DMS 273 (cell line): ENCODE data around the gene MCFD2.

Source experiments
- DNase-seq: peaks from one replicate; lab custom pipeline; 2025; ENCODE audit not compliant: unreplicated experiment; lab: John Stamatoyannopoulos, UW

MCFD2 gene

DNA sequence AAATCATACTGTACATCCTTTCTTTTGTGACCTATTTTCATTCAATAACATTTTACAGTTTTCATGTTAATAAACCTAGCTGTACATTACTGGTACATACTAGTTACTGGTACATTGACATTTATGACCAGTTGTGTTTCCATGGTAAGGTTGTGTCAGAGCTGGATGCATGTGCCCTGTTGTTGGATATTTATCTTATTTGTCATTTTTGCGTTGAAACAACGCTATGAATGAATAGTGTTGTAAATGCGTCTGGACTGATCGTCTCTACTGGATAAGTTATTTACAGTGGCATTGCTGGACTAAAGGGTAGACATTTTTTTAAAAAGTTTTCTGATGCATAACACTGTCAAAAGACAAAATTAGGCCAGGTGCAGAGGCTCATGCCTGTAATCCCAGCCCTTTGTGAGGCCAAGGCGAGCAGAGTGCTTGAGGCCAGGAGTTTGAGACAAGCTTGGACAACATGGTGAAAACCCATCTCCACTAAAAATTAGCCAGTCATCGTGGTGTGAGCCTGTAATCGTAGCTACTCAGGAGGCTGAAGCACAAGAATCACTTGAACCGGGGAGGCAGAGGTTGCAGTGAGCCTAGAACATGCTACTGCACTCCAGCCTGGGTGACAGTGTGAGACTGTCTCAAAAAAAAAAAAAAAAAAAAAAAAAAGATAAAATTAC is 40.2 kb downstream of the MCFD2 start:
- DNase-seq: no peak

DNA sequence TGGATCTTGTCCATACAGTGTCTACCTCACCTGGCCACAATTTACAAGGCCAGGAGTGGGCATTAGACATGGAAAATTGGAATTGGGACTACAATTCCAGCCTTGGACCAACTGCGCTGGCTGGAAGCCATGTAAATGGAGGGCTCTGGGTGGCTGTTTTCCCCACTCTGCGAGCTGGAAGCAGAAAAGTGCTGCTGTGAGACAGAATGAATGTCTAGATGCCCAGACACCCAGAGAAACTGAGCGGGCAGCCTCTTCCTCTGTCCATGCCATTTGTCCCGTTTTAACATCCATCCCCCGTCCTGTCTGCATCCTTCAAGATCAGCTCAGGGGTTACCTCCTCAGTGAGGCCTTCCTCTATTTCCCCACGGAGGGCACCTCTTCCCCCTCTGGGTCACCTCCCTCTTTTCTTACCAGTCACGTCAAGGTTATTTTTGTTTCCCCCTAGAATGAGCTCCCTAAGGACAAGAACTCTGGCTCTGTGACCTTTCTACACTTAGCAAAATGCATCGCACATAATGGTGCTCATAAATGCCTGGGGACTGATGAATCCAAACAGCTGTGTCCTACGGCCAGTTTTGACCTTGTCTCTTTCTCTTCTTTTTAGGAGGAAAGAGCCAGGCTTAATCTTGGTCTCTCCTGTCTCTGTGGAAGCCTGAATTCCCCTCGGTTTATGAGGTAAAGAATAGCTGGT is 41.2 kb downstream of the MCFD2 start:
- no peak for DNase-seq

DNA sequence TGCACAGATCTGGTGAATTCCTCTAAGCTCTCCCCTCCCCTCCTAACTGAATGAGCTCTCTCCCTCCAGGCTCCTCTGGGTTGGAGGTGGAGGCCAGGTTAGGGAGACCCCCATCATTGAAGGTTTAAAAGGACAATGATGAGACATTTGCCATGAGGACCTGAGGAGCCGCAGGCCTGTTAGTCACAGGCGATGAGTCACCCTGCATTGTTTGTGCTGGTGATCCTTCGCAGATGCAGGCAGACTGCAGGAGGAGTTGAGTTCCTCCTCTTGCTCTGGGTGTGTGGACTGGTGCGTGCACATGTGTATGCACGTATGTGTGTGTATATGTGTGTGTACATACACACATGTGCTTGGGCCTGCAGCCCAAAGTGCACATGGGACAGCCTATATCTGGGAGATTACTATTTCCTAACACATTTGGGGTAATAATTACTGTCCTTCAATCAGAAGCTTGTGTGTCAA is 42.0 kb downstream of the MCFD2 start:
- DNase-seq: peak; percentile 43

DNA sequence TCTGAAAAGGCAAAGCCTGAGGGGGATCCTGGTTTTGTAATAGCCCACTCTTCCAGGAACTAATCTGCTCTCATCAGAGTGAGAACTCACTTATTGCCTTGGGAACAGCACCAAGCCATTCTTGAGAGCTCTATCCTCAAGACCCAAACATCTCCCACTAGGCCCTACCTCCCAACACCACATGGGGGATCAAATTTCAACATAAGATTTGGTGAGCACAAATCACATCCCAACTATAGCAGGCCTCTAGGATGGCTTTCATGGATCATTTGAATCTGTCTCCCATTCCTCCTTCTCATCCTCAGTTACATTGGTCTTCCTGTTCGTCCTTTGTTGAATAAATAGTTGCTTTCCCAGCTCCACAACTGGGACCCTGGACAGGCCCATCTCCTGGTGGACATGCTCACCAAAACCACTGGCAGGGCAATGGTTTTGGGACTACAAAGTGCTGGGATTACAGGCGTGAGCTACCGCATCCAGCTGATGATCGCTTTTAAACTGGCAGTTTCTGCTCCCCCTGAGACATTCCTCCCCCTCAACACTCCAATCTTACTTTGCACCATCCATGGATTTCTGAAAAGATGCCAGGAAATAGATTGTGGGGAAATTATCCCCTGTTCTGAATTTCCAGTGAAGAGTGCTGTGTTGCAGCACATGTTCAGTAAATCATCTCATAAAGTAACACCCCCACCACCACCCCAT is 42.6 kb downstream of the MCFD2 start:
- DNase-seq: no peak

DNA sequence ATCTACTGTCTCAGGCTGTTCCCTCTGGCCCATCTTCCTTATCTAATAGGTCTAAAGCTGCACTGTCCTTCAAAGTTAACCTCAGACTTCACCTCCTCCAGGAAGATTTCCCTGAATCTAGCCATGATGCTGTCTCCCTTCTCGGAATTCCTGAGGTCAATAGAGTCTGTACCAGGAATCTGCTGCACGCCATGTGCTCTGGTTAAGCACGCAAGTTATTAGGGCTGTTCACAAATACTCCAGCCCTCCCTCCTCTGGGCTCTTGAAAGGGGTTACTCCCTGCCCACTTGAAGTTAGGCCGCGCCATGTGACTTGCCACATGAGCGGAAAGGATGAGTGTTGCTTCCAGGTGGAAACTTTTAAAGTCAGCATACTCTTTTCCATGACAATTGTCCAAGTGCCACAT is 43.6 kb downstream of the MCFD2 start:
- no peak for DNase-seq

DNA sequence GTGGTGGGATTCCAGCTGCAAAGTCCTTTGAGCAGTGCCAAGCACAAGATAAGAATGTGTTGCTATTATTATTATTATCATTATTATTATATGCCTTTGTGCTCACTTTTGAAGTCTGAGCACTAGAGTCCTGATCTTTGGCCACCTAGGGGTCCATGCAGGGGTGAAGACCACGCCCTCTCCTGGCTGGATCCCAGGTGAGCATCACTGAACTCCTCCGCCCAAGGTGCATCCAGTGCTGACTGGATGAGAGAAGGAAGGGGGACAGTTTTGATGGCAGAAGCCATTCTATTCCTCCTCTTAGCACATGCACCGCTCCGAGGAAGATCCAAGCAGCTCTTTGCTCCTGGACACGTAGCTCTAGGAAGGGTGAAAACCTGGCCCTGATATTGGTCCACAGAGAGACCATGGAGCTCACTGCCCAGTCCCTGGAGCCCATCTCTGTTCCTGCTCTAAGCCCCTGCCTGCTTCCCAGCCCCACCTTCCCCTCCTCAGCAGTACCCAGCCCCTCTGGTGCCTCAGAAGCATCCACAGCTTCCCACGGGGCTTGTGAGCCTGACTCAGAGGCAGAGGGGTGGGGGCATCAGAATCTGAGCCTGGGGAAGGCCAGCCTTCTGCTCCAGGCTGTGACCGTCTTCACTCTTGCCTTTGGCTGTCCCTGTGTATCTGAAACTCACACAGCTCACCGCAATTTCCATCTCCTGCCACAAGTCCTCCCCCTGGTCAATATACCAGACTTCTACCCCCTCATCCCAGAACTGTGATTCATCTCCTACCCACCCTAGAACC is 45.4 kb downstream of the MCFD2 start:
- DNase-seq: no peak

DNA sequence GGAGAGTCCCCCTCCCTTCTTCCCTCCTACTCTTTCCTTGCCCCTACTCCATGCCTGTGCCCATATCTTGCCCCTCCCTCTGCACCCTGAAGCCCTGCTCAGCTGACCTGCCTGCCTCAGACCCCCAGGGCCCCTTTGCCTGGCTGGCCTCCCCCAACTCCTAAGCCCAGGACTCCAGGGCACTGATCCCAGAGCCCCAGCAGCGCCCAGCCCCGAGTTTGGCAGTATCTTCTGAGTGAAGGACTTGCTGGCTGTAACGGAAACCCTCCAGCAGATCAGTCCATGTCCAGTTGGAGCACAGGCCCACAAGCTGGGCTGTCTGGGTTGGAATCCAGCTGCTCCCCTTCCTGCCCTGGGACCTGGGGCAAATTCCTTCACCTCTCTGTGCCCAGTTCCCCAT is 46.0 kb downstream of the MCFD2 start:
- DNase-seq: no peak

DNA sequence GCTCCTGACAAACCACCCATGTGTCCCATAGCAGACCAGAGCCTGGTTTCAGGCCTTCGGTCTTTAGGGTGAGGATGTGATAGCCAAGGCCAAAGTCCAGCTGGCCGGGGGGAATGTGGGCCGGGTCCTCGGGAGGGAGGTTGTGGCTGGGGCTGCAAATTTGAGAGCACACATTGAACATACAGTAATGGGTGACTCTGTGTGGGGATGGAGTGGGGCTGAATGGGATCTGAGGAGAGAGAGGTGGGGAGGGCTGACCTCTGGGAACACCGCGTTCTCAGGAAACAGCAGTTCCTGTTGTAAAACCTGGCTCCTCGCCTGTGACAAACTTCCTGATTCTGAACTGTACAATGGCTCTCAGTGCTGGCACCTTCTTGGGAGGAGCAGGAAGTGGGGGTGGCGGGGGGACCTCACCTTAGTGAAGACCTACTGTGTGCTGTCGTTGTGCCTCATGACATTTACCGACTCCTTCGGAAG is 48.8 kb downstream of the MCFD2 start:
- no peak for DNase-seq

DNA sequence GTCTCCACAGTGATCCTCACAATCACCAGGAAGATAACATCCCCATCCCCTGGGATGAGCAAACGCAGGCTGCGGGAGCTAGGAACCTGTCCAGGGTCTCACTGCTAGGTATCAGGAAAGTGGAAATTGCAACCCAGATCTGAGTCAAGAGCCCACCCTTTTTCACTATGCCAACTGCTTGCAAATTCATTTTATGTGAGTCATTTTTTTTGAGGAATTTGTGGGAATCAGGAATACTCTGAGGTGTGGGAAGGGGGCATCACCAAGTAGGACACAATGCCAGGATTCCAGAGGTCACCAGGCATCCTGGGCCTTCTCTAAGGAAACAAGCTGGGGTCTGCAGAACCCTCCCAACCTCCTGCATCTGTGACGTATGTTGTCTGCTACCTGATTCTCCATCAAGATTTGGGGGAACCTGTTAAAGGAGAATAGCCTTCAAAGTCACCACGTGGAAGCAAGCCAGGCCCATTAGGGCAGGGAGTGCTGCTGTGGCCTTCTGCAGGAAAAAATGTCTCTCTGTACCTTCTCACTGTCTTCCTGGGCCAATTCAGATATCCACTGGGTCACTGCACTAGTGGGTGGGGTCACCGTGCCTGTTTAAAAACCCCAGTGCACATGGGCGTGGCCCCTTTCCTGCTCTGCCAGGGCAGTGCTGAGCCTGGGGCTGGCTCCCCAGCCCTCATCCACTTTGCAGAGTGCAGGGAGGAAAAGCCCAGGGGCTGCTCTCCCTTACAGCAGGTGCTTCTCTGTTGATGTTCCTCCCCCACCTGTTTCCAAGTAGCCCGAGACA is 50.2 kb downstream of the MCFD2 start:
- DNase-seq: no peak

DNA sequence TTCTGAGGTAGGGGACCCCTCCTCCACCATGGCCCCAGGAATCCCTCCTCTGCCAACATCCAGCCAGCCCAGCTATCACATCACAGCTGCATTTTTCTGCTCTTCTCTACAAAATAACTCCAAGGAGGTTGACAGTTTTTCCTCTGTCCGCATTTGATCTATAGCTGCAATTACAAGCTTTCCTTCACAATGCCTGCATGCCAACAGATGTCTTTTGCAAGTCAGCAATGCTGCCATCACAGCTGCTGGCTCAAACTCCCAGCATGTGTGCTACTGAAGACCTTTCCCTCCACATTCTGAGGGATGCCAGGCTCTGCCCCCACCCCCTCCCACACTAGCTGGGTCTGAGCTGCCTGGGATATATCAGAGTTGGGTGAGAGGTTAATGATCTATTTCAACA is 51.7 kb downstream of the MCFD2 start:
- peak; percentile 67 for DNase-seq

DNA sequence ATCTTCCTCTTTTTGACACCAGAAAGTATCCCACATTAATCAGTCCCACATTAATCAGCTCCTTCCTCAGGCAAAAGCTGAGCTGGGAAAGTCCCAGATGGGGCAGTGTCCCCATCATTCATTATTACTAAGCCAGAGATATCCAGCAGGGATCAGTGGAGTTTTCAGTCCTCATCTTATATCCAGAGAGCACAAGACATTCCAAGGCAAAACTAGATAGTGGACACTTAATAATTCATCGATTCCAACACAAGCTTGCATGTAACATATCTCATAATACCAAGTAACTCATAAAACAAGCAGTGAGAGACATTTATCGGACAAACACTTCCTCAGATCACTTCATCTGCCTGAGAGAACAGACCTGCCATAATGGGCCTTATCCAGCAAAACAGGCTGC is 53.1 kb downstream of the MCFD2 start:
- DNase-seq: no peak

DNA sequence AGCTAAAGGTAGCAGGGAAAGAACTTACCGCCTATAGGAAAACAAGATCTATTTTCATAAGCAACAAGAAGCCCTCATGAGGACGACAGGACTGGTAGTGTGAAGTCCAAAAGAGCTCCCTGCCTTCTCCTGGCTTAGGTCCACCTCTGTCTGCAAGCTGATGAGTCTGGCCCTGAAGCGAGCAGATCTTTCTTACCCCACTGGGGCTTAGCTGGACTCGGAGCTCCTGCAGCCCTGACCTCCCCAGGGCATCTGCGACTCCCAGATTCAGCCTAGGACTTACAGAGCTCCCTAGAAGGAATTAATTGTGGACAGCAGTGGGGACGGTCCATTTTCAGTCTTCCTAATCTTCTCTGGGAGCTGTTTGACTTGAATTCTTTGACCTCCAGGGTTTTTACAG is 53.7 kb downstream of the MCFD2 start:
- DNase-seq: no peak

DNA sequence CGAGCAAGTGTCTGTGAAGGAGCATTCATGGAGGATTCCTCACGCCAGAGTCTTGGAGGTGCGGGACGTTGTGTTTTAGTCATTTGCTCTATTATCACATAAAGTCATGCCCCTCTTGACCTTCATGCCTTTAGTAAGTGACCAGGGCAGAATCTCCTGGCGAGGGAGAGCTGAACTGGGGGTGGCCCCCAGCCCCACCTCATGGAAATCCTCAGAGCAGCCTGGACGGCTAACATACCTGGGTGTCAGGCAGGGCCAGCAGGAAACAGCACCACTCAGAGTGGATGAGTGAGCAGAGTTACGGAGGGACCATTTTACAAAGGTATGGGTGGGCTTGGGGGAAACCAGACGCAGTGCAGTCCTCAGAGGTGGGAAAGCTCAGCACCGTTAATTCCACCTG is 56.1 kb downstream of the MCFD2 start:
- no peak for DNase-seq

DNA sequence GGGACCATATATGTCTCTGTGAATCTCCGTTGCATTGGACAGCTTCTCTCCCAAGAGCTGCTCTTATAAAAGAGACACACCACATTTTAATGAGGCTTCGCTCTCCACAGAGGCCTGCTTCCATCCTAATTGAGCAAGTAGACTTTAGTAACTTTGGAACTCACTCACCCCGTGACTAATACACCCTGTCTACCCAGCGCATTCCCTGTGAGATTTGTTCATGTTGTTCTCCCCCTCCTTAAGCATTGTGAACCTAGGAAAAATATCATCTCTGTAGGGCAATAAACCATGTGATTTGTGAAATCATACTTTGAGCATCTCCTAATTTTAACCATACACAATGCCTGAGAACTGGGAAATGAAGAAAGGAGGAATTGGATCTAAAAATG is 56.9 kb downstream of the MCFD2 start:
- DNase-seq: no peak

DNA sequence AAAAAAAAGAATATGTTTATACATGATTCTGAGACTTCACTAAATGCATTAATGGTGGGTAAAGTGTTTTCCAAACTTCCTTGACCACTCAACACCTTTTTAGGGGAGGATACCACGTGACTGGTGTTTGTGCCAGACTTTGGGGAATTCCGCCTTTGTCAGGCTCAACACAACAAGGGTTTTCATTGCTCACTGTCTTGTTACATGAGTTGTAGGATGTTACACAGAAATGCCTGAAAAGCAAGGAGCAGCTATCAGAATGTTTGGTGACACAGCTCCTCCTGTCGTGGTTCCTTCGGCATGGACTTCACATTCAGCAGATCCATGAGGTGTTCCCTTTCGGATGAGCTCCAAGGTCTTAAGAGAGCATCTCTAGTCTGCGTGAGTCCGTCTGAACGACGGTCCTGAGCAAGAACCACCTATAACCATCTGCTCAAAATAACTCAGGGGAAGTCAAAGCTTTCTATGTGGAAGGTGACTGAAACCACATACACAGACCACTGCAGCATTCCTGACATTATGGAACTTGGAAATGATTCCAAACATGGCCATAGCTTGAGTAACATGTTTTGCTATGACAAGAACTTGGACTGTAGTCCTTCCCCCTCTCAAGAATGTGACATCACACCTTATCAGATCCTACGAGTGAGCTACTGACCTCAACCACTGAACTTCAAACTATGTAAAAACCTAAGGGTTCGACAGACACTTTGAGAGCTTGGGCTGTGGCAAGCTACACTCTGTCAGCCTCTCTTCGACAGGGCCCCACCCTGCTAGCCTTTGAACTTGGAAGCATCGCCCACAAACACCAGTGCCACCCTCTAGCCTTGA is 57.5 kb downstream of the MCFD2 start:
- no peak for DNase-seq

DNA sequence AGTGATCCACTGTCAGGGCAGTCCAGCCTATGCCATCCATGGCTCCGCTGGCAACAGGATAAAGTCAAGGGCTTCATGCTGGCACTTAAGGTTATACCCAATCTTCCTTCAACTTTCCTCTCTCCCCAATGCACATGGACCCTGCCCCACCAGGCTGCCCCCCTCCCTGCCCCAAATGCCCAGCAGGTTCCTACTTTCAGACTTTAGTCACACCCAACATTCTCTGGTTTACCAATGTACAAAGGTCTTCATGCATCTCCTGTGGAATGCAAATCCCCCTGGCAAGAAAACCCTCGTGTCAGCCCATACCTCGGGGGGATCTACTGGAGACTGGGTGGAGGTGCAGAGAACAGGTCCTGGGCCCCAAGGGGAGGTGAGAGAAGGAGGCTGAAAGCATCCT is 59.3 kb downstream of the MCFD2 start:
- no peak for DNase-seq

DNA sequence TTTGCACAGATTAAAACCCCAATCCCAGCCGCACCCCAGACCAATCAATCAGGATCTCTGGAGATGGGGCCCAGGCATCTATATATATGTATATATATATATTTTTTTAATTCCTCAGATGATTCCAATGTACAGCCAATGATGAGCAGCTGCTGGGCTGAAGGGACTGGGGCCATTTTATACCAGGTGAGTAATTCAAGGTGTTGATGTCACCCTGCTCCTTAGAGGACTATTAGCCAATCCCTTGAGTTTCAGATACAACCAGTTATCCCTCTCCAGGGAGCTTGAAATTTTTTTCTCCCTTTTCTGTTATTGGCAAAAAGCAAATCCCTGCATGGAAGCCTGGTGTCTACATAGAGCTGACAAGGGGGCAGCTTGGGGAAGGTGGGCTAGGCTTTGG is 59.8 kb downstream of the MCFD2 start:
- no peak for DNase-seq

DNA sequence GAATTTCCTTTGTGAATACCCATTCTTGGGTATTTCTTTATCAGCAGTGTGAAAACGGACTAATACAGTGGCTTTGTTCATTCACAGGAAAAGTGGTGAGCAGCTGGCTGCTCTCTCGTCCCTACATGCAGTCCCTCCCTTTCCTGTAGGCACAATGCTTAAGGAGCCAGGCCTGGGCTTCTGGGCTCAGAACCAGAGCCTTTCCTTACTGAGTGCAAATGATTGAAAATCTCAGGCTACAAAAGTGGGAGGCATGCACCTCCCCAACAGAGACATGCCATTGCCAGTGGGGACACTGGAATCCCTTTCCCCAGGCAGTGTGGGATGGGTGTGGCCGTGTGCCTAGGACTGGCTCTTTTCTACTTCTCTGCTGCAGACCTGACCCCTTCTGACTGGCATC is 61.3 kb downstream of the MCFD2 start:
- no peak for DNase-seq

DNA sequence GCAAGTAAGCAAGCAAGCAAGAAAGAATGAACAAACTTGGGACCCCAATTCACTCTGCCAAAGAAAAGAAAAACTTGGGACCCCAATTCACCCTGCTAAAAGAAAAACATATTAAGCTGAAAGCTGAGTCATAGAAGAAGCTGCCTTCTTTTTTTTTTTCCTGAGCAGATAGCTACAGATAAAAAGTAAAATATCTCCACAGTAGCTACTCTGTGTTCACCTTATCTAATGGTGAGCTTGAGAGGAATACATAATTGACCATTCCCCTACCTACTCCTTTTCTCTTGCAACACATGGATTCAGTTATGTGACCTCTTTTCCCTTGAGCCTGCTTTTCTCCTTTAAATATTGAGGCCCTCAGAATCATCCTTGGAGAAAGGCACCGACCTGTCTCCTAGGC is 63.0 kb downstream of the MCFD2 start:
- no peak for DNase-seq

DNA sequence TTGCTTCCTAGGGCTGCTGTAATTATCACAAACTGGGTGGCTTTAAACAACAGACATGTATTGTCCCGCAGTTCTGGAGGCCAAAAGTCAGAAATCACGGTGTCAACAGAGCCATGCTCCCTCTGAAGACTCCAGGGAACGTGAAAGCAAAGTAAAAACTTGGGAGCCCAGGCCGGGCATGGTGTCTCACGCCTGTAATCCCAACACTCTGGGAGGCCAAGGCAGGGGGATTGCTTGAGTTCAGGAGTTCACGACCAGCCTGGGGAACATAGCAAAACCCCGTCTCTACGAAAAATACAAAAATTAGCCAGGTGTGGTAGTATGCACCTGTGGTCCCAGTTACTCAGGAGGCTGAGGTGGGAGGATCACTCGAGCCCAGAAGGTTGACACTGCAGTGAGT is 63.5 kb downstream of the MCFD2 start:
- no peak for DNase-seq
